ENCODE results near the gene HNRNPAB.
"Not testable (repeated sequence)": the region's sequence is repeated elsewhere in the genome, so short reads cannot be mapped to it uniquely, and the experiment has no call there.

Gene HNRNPAB

GRCh38 chr5:178241688-178242231, 37.4 kb downstream of the HNRNPAB start:
- DNase-seq (ENCODE audit: low read depth in 1 of 2, low spot score in 1 of 2): no peak

GRCh38 chr5:178242416-178242815, 38.1 kb downstream of the HNRNPAB start:
- no peak for DNase-seq (ENCODE audit: low read depth in 1 of 2, low spot score in 1 of 2)

- no peak for DNase-seq (ENCODE audit: low read depth in 1 of 2, low spot score in 1 of 2)
Observed at GRCh38 chr5:178244576-178244975, 40.2 kb downstream of the HNRNPAB start.

GRCh38 chr5:178245389-178245788, 41.1 kb downstream of the HNRNPAB start:
- DNase-seq (ENCODE audit: low read depth in 1 of 2, low spot score in 1 of 2): no peak

- no peak for DNase-seq (ENCODE audit: low read depth in 1 of 2, low spot score in 1 of 2)
Observed at GRCh38 chr5:178246624-178247279, 42.4 kb downstream of the HNRNPAB start.

GRCh38 chr5:178247481-178248456, 43.4 kb downstream of the HNRNPAB start:
- no peak for DNase-seq (ENCODE audit: low read depth in 1 of 2, low spot score in 1 of 2)

GRCh38 chr5:178248750-178249149, 44.4 kb downstream of the HNRNPAB start:
- DNase-seq (ENCODE audit: low read depth in 1 of 2, low spot score in 1 of 2): no peak

GRCh38 chr5:178249191-178249989, 45.1 kb downstream of the HNRNPAB start:
- DNase-seq (ENCODE audit: low read depth in 1 of 2, low spot score in 1 of 2): no peak

GRCh38 chr5:178250263-178250662, 45.9 kb downstream of the HNRNPAB start:
- no peak for DNase-seq (ENCODE audit: low read depth in 1 of 2, low spot score in 1 of 2)

GRCh38 chr5:178252258-178252657, 47.9 kb downstream of the HNRNPAB start:
- no peak for DNase-seq (ENCODE audit: low read depth in 1 of 2, low spot score in 1 of 2)

- DNase-seq (ENCODE audit: low read depth in 1 of 2, low spot score in 1 of 2): not testable (repeated sequence)
Observed at GRCh38 chr5:178253632-178254031, 49.3 kb downstream of the HNRNPAB start.

GRCh38 chr5:178256746-178257145, 52.4 kb downstream of the HNRNPAB start:
- no peak for DNase-seq (ENCODE audit: low read depth in 1 of 2, low spot score in 1 of 2)

GRCh38 chr5:178257650-178258049, 53.3 kb downstream of the HNRNPAB start:
- DNase-seq (ENCODE audit: low read depth in 1 of 2, low spot score in 1 of 2): no peak

GRCh38 chr5:178259623-178260536, 55.5 kb downstream of the HNRNPAB start:
- DNase-seq (ENCODE audit: low read depth in 1 of 2, low spot score in 1 of 2): no peak
